HG02759 (cell line): ENCODE measurements around the gene ZDHHC14.
A peak's percentile ranks its signal among the peaks of the same experiment; 100 is the strongest.

ENCODE experiments used
- ATAC-seq: cut with Tn5 transposase; IDR thresholded peaks from one replicate; pipeline ENCODE4 v1.9.1; 2021; ENCODE audit warnings: mild to moderate bottlenecking, moderate library complexity; ENCODE audit not compliant: unreplicated experiment

Gene ZDHHC14

GRCh38 chr6:157438611-157439111 lies 57.7 kb downstream of the ZDHHC14 start:
- no peak for ATAC-seq

GRCh38 chr6:157440171-157440570 lies 59.2 kb downstream of the ZDHHC14 start:
- ATAC-seq: no peak

- no peak for ATAC-seq
These were observed 61.3 kb downstream of the ZDHHC14 start for GRCh38 chr6:157442291-157442690.

- peak; percentile 95 for ATAC-seq
These were observed 62.2 kb downstream of the ZDHHC14 start for GRCh38 chr6:157443066-157443800.

- ATAC-seq: no peak
These were observed 64.5 kb downstream of the ZDHHC14 start for GRCh38 chr6:157445277-157446009.

GRCh38 chr6:157447735-157448134 lies 66.7 kb downstream of the ZDHHC14 start:
- ATAC-seq: no peak

- ATAC-seq: no peak
These were observed 68.6 kb downstream of the ZDHHC14 start for GRCh38 chr6:157449610-157450009.

- no peak for ATAC-seq
These were observed 70.1 kb downstream of the ZDHHC14 start for GRCh38 chr6:157450931-157451742.

GRCh38 chr6:157452096-157452495 lies 71.1 kb downstream of the ZDHHC14 start:
- no peak for ATAC-seq

GRCh38 chr6:157453131-157453530 lies 72.1 kb downstream of the ZDHHC14 start:
- ATAC-seq: no peak

GRCh38 chr6:157453978-157454377 lies 73.0 kb downstream of the ZDHHC14 start:
- ATAC-seq: no peak

- no peak for ATAC-seq
These were observed 74.0 kb downstream of the ZDHHC14 start for GRCh38 chr6:157454762-157455714.

GRCh38 chr6:157455731-157456523 lies 74.9 kb downstream of the ZDHHC14 start:
- ATAC-seq: no peak

GRCh38 chr6:157456524-157456829 lies 75.5 kb downstream of the ZDHHC14 start:
- ATAC-seq: peak; percentile 61

GRCh38 chr6:157457787-157458186 lies 76.8 kb downstream of the ZDHHC14 start:
- ATAC-seq: no peak

- ATAC-seq: no peak
These were observed 78.3 kb downstream of the ZDHHC14 start for GRCh38 chr6:157459327-157459726.

- ATAC-seq: no peak
These were observed 79.4 kb downstream of the ZDHHC14 start for GRCh38 chr6:157460182-157460999.

- ATAC-seq: peak; percentile 50
These were observed 80.3 kb downstream of the ZDHHC14 start for GRCh38 chr6:157461000-157461915.
